GM19463 (cell line): ENCODE data around the gene SMYD3.
"Not testable (repeated sequence)": the region's sequence is repeated elsewhere in the genome, so short reads cannot be mapped to it uniquely, and the experiment has no call there.

Experiments
- ATAC-seq: cut with Tn5 transposase; IDR thresholded peaks from one replicate; pipeline ENCODE4 v1.9.1; 2021; ENCODE audit warnings: mild to moderate bottlenecking, moderate library complexity; ENCODE audit not compliant: unreplicated experiment

SMYD3 gene

DNA sequence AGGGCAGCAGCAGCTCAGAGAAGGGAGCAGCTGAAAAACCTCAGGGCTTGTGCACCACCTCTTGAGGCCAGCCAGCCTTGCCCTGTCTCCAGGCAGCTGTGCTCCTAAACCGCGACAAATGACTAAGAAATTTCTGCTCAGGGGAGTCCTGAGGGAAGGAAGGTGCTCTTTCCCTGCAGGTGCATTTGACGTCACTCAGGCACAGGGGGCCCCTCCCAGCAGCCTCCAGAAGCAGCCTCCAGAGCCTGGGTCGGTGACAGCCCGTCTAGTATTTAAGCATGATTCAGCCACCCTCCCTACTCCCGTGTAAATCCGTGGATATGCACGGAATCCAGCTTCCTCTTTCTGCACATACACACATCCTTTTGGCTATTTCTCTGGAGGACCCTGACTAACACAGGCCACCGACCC lies 791.8 kb downstream of the SMYD3 start:
- no peak for ATAC-seq

- ATAC-seq, result not testable (repeated sequence)
Measured at GRCh38 chr1:245714027-245714426, 793.1 kb downstream of the SMYD3 start.

DNA sequence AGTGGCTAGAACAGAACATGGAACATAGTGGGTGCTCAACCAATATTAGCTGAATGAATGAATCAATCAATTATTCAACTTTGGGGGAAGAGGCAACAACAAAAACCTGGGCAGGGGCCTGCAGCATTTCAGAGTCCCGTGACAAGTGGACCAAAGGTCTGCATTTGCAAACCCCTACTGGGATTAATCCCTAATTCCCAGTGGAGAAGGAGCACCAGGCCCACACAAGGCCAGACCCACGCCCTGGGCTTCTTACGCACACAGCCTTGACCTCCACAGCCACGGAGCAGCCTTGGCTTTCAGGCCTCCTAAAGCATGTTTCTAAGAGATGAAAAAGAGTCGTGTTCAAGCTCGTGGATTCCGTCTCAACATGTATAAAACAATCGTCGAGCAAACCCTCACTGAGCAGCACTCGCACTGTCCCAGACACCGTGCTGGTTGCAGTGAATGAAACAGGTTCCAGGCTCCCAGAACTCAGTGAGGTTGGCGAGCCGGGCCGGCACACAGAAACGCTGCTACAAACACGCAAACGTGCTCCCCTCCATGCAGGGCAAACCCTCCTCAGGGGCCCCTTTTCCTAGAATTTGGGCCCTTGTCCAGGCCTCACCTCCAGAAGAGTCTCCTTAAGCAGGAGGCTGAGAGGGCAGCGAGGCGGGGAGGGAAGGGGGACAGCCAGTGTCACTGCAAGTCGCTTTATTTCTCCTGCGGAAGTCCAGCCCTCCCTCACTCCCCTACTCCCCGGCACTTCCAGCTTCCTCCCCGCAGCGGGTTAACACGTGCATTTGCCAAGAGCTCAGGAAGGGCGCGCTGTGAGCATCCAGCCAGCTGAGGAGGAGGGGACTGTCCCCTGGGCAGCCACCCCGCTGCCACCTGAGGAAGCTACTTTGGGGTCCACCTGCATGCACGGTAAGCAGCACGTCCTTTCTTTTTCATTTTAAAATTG lies 795.8 kb downstream of the SMYD3 start:
- no peak for ATAC-seq

GRCh38 chr1:245707941-245708340 lies 799.1 kb downstream of the SMYD3 start:
- ATAC-seq, result no peak

DNA sequence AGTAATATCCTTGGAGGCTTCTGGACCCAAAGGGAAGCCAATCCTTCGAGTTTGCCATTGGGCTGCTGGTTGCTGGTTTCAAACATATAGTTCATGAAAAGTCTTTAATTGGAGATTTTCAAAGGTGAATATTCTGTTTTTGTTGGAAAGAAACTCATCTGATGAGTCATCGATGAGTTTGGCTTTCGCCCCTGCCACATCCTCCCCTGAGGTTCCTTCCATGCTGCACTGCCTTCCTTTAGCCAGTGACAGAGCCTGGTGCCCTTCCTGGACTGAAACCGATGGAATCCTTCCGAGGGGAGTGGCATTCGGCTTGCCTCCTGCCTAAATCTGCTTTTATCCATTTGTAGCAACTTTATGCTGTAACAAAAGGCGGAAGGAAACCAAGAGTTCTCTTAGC lies 802.3 kb downstream of the SMYD3 start:
- no peak for ATAC-seq

DNA sequence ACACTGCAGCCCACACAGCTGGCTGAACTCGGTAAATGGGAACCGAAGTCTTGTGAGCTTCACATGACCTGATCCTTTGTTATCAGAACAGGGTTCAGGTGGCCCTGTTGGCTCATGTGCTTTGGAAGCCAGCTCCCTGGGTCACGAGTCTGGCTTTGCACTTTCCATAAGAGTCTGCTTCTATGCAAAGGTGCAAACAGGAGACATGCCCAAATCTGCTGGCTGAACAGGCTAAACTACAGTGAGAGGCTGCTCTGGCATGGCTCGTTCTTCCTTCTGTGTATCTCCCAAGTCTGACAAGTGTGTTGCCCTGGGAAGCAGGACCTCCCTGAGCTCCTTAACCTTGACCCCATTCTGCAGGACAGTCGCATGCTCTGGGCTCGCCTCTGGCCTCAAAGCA lies 802.7 kb downstream of the SMYD3 start:
- ATAC-seq, result no peak

- ATAC-seq, result no peak
Measured at GRCh38 chr1:245702346-245702745, 804.7 kb downstream of the SMYD3 start.

DNA sequence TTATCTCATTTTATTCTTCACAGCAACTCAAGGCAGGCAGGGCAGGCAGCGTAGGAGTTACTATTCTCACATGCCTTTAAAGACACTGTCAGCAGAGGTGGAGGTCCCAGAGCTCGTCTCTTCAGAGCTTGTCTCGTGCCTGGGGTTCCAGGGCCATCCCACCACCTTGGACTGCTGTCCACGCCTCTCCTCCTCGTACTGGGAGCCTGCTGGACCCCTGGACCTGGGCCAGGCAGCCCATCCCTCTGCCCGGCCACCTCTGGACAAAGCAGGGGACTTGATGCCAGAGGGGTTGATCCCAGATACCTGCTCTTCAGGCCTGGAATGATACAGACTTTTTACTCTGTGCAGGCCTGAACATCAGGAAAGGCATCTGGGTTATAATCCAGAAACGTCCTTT lies 805.4 kb downstream of the SMYD3 start:
- no peak for ATAC-seq

DNA sequence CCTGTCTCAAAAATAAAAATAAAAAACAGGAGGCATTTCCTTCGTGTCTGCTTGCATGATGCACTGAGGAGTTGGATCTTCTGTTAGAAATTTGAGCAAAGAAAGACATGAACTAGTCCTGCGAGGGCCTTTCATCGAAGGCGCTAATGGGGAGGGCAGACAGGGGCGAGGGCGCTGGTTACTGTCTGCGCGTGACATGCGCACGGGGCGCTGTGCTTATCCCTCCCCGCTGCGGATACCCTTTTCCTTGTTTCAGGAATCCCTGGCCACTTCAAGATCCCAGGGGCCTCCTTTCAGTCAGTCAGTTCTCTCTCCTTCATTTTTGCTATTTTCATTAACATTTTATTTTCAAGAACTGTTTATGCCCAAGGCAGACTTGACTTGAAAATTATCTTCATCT lies 806.4 kb downstream of the SMYD3 start:
- no peak for ATAC-seq
